Measurements from ENCODE around the gene SAMD11.

DNA sequence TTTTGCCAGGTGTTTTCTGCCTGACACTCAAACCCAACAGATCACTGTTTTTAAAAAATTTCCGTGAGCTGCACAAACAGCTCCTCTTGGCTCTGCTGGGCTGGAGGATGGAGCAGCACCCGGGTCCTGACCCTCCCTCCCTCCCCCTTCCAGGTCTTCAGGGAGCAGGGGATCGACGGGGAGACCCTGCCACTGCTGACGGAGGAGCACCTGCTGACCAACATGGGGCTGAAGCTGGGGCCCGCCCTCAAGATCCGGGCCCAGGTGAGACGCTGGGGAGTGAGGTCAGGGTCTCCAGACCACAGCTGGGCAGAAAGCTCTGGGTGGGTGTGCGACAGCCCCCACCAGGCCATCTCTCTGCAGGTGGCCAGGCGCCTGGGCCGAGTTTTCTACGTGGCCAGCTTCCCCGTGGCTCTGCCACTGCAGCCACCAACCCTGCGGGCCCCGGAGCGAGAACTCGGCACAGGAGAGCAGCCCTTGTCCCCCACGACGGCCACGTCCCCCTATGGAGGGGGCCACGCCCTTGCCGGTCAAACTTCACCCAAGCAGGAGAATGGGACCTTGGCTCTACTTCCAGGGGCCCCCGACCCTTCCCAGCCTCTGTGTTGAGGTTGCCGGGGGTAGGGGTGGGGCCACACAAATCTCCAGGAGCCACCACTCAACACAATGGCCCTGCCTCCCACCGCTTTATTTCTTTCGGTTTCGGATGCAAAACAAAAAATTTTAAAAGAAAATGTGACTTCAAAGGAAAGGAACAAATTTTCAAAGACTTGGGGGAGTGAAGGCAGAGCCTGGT, 20.0 kb downstream of the SAMD11 start:
- TF ChIP-seq, protein P1, sequence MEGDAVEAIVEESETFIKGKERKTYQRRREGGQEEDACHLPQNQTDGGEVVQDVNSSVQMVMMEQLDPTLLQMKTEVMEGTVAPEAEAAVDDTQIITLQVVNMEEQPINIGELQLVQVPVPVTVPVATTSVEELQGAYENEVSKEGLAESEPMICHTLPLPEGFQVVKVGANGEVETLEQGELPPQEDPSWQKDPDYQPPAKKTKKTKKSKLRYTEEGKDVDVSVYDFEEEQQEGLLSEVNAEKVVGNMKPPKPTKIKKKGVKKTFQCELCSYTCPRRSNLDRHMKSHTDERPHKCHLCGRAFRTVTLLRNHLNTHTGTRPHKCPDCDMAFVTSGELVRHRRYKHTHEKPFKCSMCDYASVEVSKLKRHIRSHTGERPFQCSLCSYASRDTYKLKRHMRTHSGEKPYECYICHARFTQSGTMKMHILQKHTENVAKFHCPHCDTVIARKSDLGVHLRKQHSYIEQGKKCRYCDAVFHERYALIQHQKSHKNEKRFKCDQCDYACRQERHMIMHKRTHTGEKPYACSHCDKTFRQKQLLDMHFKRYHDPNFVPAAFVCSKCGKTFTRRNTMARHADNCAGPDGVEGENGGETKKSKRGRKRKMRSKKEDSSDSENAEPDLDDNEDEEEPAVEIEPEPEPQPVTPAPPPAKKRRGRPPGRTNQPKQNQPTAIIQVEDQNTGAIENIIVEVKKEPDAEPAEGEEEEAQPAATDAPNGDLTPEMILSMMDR (IDR thresholded peaks at IDR 0.05; ENCODE audit: insufficient read depth, low read depth, low read length) = no peak
- no peak for TF ChIP-seq EZH2 (IDR thresholded peaks at IDR 0.05; ENCODE audit: insufficient read depth, low read length)

Data from astrocyte (in vitro differentiated cells and primary cell).